GM19193 (cell line): Measurements from ENCODE around the gene BEST1.

Source experiments
- POLR2A ChIP-seq: IDR thresholded peaks from 4 replicates; pipeline ENCODE4 v1.6.1; 2011; ENCODE audit not compliant: insufficient read depth, insufficient read length; ENCODE audit errors: extremely low read depth

BEST1 gene

GRCh38 chr11:61950035-61950547 lies at the start of gene BEST1:
Gene BEST1 (plus strand): TSS chr11:61950351. CDS start chr11:61951807, 1,456 bp downstream.
- no peak for TF ChIP-seq POLR2A

- TF ChIP-seq POLR2A: no peak
Measured at GRCh38 chr11:61901397-61901796, 48.8 kb upstream of the BEST1 start.

GRCh38 chr11:61902313-61902712 lies 47.8 kb upstream of the BEST1 start:
- no peak for TF ChIP-seq POLR2A

GRCh38 chr11:61903845-61904244 lies 46.3 kb upstream of the BEST1 start:
- TF ChIP-seq POLR2A: no peak

GRCh38 chr11:61904539-61905048 lies 45.6 kb upstream of the BEST1 start:
- no peak for TF ChIP-seq POLR2A

- TF ChIP-seq POLR2A: no peak
Measured at GRCh38 chr11:61905067-61905696, 45.0 kb upstream of the BEST1 start.

GRCh38 chr11:61905801-61906521 lies 44.2 kb upstream of the BEST1 start:
- no peak for TF ChIP-seq POLR2A

GRCh38 chr11:61906522-61906909 lies 43.6 kb upstream of the BEST1 start:
- TF ChIP-seq POLR2A: no peak

GRCh38 chr11:61907282-61907681 lies 42.9 kb upstream of the BEST1 start:
- no peak for TF ChIP-seq POLR2A

GRCh38 chr11:61907871-61908729 lies 42.1 kb upstream of the BEST1 start:
- no peak for TF ChIP-seq POLR2A

- no peak for TF ChIP-seq POLR2A
Measured at GRCh38 chr11:61908730-61909316, 41.3 kb upstream of the BEST1 start.

- TF ChIP-seq POLR2A: no peak
Measured at GRCh38 chr11:61910187-61911127, 39.7 kb upstream of the BEST1 start.

- no peak for TF ChIP-seq POLR2A
Measured at GRCh38 chr11:61911128-61911700, 38.9 kb upstream of the BEST1 start.
